HG03066 (cell line): Measurements from ENCODE around the gene WDR72.

Experiments
- ATAC-seq: cut with Tn5 transposase; IDR thresholded peaks from one replicate; pipeline ENCODE4 v1.9.1; 2021; ENCODE audit warnings: low read depth; ENCODE audit not compliant: unreplicated experiment

WDR72 gene

DNA sequence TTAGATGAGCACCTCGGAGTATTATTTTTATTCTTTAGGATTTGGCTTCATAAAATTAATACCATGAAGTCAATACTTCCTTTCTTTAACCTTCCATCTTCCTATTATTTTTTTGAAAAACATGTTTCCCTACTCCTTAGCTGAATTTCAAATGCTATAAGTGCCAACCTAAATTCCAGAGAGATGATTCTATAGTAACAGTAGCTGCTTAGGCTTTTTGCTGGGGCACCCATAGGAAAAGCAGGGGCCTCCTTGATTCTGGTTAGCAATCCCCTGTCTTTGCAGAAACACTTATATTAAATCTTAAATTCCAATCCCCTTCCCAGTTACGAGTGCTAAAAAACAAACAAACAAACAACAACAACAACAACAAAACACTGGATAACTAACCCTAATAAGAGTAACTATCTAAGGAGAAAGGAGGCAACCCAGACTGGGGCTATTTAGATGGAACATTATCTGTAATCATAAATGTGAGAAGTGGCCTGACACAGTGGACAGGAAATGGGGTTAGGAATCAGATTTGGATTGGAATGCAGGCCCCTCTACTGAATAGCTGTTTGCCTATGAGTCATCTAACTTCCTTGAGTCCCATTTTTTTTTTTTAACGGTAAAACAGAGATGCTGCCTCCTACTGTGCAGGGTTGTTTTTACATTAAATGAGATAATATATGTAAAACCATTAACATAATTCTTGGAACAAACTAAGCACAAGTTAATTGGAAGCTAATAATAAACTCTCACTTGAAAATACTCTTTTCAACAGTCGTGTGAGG, 148.1 kb downstream of the WDR72 start:
- ATAC-seq = no peak

DNA sequence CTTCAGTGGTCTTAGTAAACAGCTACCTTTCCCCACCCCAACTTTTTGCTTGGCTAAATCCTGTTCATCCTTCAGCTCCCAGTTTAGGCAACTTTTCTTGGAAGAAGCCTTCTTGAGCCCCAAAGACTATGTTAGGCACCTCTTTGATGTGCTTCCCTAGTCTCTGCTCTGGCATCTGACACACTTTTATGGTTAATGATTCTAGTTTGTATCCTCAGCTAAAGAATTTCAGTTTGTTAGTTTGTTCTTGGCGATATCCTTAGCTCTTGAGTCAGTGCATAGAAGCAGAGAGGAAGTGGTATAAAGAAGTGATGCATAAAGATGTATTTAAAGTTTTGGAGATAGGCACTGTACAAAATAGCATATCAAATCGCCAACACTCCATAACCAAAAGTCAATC, 168.4 kb downstream of the WDR72 start:
- ATAC-seq = no peak

DNA sequence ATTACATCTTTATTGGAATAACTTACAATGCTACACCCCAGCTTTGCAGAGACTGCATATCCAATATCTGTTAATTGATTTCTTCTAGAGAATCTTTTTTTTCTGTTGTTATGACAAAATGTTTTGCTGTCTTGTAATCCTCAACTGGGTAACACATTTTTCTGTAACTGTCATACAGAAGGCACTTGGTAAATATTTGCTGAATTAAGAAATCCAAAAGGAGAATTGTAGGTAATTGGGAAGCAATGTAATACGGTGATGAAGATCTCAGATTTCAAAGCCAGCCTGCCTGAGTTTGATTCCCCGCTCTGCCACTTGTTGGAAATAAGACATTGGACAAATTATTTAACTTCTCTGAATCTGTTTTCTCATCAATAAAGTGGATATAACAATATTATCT, 169.1 kb downstream of the WDR72 start:
- no peak for ATAC-seq

DNA sequence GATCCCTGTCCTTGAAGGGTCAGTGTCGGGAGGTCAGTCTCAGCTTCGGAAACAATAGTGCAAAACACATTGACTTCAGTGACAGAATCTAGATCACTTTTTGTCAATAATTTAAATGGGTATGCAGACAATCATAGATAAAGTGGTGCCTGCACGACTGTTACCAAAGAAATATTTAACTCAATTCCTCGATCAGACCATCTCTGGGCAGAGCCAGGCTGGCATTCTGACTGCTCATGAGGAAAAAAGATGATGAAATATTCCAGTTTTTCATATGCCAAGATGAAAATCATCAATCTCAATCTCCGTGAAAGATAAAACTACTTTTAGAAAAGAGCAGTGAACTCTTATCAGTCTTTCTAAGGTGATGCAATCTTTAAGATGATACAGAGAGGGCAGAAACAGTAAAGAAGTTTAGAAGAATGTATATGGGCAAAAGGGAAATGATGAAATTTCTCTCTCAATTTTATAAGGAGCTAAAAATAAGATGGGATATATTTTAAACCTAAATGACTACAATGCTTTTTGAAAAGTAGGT, 169.9 kb downstream of the WDR72 start:
- ATAC-seq = no peak

DNA sequence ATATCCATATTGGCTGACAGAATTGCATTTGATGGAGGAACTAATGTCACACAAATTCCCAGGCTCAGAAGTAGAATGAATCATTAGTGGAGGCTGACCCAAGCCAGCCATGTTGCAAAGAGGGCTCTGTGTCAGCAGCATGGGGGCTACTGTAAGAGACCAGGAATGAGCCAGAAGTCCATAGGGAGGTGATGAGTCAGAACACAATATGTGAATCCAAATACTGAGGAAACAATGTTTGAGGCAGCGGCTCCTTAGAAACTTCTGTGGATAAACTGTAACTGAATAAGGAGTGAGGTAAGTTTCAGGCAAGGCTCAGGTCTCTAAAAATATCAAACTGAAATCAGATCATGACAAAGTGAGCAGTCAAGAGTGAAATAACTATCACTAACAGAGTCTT, 170.7 kb downstream of the WDR72 start:
- ATAC-seq = no peak

DNA sequence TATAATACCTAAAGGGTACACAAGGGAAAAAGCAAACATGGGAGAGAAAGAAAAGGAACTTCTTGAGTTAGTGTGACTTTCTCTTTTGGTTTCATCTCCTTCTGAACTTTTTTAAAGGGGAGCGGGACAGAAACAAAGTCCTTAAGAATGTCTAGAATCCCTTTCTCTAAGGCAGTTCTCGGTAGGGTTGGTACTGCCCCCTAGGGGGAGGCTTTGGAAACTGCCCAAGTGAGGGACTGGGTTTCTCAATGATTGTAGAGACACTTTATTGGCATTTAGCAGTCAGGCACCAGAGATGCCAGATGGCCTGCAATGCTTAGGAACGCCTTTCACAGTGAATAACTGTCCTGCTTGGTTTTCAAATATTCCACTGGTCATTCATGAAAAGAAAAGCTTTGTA, 172.7 kb downstream of the WDR72 start:
- no peak for ATAC-seq

DNA sequence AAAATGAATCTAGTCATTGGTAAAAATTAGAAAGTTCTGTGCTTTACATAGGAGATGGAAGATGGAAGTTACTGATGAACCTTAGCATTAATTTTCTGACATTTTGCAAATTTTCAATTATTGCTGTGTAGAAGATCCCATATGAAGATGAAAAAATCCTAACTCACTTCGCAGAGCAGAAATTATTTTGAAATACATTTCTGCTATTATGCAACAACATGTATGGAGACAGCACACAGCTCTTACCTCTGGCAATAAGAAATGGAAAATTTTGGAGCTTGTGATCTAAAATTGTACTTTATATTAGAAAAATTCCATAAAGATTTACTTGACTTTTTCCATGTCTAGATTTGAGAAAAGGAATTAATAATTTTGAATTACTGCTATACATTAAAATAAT, 177.9 kb downstream of the WDR72 start:
- no peak for ATAC-seq

DNA sequence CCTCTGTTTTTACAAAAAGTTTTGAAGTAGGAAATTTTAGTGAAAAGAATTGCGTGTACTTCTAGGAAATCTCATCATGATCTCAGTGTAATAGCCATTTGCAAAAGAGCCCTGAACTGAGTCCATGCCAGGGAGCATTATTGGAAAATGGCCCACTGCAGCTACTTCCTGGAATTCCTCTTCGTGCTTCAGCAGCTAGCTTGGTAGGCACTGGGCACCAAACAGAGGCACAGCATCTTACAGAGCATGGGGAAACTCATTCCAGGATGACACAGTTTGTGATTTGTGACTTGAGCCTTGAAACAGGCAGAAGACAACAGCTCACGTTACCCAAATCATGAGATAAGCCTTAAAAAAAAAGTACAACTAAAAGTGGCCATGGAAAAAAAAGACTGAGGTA, 179.1 kb downstream of the WDR72 start:
- ATAC-seq = no peak

DNA sequence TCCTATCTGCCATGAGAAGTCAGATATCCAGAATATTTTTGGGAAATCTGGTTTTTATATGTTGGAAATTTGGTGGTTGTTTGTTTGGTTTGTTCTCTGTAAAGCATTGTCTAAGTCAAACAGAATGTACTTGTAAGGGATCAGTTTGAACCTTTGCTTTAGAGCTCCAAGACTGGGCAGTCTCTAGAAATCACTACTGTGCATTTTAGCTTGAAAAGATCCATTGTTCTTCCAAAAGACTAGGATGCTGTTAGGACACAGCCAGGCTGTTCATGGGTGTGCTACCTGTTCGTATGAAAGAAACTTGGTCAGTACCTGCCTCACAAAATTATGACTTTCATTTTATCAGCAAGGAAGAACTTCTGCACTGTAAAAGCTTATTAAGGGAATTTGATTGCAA, 182.6 kb downstream of the WDR72 start:
- no peak for ATAC-seq

DNA sequence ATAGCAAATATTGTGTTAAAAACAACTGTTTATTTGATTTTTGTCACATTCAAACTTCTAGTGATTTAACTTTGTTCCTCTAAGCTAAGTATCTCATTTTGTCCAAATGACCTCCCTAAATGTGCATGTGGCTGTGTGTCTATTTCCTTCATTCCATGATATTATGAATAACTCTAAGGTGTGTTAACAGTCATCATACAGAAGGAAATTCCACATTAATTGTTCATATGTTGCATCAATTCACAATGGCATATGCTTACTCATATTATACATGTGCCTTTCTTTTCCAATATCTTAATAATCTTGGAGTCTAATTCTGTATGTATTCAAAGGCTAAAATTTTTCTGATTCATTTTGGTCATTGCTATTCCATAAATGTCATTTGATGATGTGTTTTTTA, 186.4 kb downstream of the WDR72 start:
- no peak for ATAC-seq

DNA sequence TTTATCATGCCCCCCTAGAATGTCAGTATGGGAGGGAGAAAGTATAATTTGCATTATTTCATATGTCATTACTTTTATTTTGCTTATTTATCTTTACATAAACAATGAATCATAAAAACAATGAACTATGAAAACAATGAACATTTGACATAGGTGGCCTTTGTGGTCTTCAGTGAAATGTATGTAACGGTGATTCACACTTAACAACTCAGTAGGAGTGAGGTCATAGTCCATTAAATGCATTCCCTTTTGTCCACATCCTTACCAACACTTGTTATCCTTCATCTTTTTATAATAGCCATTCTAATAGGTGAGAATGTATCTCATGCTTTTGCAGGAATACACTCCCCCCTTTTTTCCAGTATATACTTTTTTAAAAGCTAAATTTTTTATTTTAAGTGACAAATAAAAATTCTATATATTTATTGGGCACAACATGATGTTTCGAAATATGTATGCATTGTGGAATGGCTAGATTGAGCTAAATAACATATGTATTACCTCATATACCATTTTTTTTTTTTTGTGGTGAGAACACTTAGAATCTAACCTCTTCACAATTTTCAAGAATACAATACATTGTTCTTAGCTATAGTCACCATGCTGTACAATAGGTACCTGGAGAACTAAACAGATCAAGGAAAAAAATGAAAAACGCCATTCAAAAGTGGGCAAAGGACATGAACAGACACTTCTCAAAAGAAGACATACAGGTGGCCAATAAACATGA, 189.5 kb downstream of the WDR72 start:
- no peak for ATAC-seq

DNA sequence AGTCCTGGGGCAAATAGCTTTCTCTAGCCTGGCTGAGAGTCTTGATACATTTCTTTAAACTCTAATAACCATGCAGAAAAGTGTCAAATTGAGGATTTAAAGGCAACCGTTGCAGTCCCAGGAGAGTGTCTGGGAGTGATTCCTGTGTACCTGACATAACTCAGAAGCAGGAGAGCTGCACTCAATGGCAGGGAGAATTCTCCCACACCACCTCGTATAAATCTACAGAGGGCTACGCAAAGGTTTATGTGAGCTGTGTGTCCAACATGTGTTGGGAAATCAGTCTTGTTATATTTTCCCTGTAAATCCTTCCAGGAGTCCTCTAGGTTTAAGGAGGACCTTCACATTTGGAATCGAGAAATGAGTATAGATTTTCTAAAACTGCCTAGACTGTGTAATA, 192.6 kb downstream of the WDR72 start:
- ATAC-seq = no peak

DNA sequence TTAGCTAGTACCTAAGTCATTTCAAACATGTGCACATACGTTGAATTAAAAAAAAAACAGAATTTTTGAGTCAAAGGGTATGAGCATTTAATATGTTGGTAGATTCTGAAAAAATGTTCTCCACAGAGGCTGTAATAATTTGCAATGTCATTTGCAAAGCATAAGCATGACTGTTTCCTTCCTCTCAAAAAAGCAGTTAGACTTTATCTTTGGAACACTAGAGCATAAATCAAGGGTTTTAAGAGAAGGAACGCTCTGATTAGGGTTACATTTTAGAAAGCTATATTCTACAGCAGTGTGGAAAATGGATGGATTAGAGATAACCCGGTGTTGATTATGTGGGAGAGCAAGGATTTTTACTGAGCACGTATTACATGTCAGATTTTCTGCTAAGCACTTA, 193.7 kb downstream of the WDR72 start:
- no peak for ATAC-seq

DNA sequence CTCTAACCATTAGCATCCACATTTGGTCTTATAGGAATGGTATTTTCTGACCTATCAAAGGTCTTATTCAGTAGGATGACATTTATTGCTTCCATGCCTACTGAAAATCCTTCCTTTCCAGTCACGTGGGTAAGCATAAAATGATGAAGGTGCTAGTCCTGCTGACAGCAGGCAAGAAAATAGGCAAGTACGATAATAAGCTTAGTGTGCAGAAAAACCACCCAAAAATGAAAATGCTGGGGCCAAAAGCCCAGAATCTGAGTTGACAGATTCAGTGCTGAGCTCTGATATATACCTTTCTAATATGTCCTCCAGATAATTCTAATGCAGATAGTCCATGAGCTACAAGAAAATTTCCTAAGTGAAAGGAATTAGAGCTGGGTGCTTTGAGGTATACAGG, 194.8 kb downstream of the WDR72 start:
- no peak for ATAC-seq

DNA sequence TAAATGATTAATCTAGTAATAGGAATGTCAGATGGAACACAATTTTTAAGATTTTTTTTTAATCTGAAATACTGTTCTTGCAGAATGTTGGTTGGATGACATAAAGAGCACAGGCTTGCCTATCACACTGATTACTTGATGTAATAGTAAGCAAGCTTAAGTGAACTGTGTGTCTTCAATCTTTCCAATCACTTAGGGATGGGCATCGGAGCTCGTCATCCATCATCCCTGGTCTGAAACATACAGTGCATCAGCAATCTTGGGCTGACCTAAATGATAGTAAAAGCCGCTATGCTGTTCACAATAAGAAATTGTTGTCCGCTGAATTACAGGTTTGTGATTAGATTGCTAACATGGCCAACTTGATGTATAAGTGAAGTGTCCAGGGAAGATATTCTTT, 195.8 kb downstream of the WDR72 start:
- no peak for ATAC-seq

DNA sequence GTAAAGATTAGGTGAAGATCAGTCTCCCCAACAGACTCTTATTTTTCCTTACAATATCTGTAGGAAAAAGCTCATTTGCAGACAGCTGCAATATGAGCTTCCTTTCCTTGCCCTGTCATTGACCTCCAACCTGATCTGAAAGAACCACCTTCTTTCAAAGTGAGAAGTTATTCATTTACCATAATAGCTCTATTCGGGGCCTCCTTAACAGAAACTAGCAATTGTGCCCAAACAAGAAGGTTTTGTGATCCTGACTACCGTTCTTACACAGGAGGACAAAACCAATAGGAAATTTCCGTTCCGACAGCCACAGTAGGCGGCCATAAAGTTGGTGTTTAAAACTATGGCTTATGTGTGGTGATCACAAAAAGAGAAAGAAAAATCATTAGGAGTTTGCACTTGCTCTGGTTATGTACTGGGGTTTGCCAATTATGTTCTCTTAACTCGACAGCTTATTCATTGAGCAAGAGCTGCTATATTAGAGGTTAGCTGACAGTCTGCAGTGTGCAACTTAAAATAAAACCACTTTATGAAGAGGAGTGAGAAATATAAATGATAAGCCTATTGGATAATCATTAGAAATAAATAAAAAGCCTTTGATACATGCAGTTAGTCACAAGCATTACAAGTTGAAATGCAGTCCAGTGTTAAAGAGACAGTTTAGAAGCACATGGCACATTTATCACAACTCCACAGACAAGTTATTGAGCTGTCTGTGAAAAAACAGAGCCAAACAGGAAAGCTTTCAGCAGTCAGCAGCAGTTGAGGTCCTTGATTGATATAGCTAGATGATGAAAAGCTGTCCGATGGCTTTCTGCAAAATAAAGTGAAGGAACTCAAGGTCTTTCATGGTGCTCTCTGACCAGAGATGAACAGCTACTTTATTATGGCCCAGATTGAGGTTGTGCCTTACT, 199.8 kb downstream of the WDR72 start:
- no peak for ATAC-seq

DNA sequence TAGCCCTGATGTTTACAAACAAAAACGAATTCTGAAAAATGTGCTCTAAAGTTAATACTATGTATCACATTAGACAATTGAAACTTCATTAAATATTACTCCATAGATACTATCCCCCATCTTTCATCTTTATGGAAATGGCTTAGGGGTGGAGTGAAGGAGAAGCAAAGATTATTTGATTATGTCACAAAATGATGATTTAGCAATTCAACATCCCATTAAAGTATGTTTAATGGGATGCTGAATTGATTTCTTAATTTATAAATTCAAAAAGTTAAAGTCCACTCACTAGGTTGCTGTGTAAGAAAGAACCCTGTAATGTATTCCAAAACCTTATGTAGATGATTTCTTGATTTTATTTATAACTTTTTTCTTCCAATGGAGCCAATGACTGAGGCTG, 201.1 kb downstream of the WDR72 start:
- no peak for ATAC-seq

DNA sequence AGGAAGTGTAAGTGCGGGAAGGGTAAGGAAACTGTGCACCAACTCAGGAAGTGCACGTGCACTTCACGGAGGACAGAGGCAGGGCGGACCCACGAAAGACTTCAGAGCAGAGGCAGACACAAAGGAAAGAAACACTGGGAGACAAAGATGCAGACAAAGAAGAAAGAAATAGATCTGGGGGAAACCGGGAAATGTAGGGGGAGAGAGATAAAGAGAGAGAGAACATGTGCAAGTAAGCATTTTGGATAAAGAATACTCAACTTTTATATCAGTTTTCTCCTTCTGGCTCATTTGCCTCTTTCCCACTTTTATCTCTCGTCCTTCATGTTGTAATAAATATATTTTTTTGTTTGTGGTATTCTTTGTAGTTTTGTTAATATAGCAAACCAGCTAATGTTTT, 204.2 kb downstream of the WDR72 start:
- no peak for ATAC-seq

DNA sequence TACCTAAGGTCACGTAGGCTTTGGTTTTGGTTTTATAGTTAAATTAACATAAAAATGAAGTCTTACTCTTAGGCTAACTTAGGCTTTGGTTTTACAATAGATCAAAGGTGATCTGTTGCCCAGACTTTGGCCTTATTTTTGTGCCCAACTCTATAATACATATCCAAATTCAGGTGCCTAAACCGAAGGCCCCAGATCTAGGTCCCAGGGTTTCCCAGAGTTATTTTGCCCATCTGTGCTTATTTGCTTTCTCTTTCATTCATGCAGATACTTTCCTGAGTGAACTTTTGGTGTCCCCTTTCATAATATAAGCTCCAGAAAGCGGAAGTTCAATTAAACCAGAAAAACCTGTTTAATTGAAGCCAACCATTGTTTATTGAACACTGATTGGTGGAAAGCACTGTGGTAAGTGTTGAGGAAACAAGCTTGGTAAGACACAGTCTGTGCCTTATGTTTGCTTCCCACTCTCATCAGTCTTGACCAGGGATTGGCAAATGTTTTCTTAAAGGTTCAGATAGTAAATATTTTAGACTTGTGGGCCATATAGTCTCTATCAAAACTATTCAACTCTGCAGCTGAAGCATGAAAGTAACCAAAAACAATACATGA, 209.7 kb downstream of the WDR72 start:
- ATAC-seq = no peak

DNA sequence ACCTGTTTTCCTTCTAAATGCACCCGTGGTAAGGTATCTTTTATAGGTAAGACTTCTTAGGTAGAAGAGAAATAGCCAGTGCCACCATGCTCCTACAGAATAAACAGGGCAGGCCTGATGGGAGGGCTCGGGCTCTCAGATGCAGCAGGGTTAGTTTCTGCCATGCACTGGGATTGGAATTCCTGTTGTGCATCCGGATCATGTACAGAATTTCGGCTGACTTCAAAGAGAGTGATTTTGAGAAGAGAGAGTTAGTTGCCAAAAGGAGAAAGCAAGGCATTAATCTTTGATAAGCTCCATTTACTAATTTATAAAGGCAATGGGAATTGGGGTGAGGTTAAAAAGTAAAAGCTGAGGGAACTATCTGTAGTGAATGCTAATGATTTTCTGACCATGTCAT, 211.2 kb downstream of the WDR72 start:
- no peak for ATAC-seq
